Effector CD8-positive, alpha-beta T cell (primary cell): ENCODE measurements around the gene TJP1.

Experiments
- DNase-seq: peaks from one replicate; lab custom pipeline; 2025; lab: John Stamatoyannopoulos, UW
- total RNA-seq, 4 experiments: gene quantifications; one replicate each; lab custom pipeline; 2026; lab: John Stamatoyannopoulos, UW

Gene TJP1
- total RNA-seq: 0 to 2.4 (median 0.41) reads per million in 4 experiments

DNA sequence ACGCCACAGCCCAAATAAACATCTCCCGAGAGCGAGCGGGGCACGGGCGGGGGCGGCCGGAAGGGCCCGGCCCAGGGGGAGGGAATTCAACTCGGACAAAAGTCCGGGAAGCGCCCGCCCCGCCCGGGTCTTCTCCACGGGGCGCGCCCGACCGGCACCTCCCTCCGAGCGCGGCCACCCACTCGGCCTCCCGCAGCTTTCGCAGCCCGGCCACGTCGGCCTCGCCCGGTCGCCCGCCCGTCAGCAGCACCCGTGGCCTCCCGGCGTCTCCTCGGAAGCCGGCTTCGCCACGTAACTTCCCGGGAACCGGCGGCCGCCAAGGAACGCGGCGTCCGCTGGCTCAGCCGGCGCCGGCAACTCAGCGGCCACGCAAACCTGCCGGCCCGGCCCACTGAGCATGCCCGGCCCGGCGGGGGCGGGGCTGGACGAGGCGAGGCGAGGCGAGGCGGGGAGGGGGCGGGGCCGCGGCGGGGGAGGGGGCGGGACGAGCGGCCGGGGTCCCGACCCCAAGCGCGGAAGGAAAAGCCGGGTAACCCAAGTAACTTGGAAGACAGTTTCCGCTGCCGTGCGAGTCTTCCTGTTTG lies at the start of gene TJP1:
Gene TJP1, minus strand, starts transcription at position 369 of the 584 bp plus-strand sequence. CDS start 440 bp downstream, outside the sequence.
- DNase-seq: no peak

DNA sequence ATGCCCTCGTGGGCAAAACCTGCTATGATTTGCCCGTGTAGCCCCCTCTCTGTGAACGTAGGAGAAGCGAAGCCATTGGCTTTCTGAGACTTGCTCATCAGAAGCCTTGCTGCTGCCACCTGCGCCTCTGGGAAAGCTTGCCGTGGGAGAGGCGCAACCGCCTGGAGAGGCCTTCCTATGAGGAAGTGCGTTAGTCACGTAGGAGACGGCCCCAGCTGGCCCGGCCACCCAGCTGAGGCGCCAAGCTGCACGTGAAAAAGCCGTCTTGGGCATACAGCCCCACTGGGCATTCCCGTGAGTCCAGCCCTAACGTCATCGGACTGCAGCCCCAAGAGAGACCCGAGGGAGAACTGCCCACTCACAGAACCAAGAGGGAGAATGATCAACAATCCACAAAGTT lies 49.1 kb upstream of the TJP1 start:
- DNase-seq: no peak

DNA sequence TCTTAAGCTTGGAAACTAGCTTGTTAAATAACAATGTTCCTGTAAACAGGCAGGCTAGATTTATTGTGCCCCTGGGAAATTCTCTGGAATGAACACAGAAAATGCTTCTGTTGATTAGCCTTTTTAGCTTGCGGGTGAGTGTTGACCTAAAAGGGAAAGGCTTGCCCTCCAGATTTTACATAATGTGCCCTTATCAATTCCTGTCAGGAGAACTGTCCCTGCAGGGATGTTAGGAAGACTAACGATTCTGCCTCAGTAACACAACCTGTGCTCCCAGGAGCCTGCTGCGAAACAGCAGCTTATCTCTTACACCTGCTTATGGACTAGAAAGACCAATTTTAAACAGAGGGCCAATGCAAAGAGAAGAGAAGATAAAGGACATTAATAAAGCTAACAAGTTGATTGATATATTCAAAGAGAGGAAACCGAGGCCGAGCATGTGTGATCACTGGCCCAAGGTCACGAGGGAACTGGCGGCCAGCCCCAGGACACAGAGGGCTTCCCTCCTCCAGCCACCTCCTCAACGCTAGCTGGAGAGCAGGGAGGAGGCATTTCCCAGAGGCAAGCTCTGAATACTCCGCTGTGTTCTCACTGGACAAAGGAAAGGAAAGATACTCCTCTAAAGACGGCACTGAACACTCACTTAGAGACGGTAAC lies 48.4 kb upstream of the TJP1 start:
- DNase-seq: no peak

DNA sequence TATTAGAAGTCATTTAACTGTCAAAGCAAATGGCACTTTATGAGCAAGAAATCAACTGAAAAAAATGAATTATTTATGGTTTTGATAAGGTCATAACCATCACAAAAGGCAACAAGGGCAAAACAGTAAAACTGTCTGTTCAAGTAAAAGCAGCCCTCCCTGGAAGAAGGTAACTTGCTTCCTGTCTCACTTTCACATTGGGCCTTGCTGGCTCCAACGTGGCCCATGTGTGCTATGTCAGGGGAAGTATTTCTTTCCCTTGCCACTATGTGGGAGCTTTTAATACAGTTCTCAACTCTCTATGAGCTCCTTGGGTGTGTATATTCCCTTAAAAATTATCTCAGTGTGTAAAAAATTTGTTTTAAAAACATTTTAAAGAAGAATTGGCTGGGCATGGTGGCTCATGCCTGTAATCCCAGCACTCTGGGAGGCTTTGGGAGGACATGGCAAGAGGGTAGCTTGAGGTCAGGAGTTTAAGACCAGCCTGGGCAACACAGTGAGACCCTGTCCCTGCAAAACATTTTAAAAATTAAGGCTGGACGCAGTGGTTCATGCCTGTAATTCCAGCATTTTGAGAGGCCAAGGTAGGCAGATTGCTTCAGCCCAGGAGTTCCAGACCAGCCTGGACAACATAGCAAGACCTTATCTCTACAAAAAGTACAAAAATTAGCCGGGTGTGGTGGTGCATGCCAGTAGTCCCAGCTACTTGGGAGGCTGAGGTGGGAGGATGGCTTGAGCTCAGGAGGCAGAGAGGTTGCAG lies 45.2 kb upstream of the TJP1 start:
- DNase-seq: no peak

DNA sequence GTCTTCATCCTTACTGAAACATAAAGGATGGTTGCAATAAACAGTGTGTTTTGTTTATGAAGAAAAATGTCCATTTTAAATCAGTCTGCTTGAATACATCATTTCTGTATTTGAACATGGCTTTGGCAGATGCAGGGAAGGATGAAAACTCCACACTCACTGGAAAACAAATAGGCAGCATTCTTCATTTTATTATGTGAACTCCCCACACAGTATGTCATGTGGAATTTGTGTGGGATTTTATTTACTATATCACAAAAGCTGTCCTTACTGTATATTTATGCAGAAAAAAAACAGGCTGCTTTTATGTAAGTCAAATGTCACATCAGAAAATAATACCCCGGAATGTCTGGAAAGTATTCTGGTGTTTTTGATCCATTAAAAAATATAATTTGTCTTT lies 44.1 kb upstream of the TJP1 start:
- no peak for DNase-seq

DNA sequence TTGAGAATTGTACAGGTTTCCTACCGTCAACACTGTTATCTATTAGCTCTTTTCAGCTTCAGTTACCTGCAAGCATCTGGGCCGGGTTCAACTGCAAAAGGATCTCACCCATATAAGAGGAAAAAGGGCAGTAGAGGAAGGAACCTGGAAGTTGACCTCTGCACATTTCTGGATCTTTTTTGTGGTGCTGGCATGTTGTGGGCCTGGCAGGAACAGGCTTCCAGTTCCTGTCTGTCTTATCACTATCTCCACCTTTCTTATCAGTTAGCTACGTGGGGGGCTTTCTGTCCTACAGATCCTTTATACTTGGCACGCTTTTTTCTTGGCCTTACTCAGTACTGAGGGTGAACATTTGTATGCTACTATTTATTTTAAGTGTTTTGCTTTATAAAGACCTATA lies 42.2 kb upstream of the TJP1 start:
- DNase-seq: no peak

DNA sequence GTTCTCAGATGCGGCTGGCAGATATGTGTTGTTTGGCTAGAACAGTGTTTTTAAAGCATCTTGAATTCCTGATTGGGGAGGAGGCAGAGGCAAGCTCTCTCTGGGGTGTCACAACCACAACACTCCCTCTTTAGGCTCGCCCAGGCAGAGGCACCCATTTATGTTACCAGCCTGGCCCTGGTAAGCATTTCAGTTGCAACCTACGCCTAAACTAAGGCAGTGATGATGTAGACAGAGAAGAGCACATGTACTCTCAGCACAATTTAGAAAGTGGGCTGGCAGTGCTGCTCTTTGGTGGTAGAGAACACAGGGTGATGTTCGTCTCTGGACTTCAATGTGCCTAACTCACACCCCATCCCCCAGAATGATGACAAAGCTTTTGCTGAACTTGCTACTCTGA lies 41.2 kb upstream of the TJP1 start:
- DNase-seq: no peak

DNA sequence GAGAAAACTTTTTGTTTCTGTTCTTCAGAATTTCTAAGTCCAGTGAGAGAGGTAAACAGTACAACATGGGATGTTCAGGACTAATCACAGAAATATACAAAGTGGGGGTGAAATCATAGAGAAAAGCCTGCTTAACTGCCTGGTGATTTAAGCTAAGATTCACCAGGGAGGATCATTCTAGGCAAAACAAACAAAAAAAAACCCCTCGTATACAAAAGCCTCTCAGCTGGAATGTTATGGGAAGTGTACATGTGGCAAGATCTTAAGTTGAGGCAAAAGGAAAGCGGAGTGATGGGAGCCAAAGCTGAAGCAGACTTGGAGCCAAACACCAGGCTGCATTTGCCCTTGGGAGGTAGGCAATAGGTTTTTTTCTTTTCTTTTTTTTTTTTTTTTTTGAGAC lies 40.0 kb upstream of the TJP1 start:
- DNase-seq: no peak

DNA sequence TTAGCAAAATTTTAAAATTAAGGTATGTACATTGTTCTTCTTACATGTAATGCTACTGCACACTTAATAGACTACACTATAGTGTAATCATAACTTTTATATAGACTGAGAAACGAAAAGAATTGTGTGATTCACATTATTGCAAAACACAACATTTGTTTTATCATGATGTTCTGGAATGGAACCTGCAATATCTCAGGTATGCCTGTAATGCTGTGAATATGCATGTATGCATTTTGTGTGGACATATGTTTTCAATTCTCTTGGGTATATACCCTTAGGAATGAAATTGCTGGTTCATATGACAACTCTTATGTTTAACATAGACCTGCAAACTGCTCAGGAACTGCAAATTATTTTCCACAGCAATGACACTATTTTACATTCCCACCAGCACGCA lies 38.6 kb upstream of the TJP1 start:
- DNase-seq: no peak

DNA sequence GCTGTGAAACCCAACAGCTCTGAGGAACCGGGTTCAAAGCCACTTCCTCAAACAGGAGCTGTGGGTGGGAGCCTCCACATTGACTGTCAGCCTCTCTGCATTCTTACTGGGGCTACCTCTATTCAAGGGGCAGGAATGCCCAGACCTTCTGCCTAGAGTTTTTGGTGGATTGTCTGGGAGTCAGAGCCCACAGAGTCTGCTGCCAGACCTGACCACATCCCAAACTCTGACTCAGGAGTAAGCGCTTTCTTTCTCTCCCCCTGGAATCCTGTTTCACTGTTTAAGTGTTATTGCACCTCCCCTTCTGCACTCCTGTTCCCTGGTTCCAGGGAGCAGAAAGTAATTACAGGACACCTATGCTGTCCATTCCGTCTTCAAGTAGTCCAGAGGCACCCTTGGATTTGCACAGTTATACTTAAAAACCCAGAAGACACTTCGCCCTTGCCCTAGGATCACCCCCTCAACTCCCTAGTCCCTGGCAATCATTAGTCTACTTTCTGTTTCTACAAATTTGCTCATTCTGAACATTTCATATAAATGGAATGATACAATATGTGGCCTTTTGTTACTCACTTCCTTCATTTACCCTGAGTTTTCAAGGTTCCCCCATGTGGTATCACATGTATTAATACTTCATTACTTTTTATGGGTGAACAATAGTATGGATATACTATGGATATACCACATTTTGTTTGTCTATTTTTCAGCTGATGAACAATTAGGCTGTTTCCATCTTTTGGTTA lies 37.9 kb upstream of the TJP1 start:
- DNase-seq: no peak

DNA sequence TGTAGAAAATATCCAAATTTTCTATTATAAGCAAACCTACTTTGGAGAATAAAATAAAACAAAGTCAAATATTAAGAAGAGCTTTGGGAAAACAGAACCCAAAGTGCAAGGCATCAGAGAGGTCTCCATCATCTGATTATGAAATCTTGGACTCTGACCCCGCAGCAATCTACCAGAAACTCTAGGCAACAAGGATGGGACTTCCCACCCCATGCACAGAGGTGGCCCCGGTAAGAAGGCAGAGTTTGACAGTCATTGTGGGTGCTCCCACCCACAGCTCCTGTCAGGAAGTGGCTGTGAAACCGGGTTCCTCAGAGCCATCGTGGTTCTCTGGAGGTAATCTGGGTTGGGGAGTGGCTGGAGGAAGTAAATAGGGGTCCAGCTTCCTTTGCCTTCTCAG lies 37.0 kb upstream of the TJP1 start:
- DNase-seq: no peak

DNA sequence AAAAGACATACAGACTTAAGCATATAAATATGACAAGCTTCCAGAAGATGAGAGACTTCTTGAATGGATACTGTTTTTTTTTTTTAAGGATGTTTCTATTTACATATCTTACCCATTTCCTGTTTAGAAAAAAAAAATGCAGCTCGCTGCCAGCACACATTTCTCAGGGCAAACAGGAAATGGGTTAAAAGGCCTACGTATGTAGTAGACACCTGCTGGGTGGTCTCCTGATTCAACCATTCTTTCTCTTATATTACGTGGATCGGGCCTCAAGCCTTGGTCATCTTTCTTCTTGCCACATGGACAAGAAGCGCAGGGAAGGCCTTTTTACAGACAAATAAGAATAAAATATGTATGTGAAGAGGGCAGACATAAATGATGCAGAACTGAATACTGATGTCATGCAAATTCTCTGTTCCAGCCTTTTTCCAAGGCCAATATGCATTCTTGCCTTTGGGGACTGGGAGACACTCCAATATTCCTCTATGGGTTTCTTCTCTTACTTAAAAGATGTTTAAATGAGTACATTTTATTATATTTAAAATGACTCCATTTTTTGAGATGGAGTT lies 35.0 kb upstream of the TJP1 start:
- no peak for DNase-seq

DNA sequence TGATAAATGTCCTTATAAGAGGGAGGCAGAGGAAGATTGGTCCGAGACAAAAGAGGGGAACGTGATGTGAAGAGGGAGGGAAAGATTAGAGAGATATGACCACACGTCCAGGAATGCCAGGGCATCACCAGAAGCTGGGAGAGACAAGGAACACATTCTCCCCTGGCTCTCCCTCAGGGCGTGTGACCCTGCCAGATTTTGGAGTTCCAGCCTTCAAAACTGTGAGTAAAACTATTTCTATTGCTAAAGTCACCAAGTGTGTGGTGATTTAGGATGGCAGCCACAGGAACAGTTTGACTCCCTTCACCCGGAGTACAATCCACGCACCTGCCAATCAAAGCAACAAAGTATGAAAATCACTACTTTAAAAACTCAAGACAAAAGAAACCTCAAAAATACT lies 32.1 kb upstream of the TJP1 start:
- no peak for DNase-seq

DNA sequence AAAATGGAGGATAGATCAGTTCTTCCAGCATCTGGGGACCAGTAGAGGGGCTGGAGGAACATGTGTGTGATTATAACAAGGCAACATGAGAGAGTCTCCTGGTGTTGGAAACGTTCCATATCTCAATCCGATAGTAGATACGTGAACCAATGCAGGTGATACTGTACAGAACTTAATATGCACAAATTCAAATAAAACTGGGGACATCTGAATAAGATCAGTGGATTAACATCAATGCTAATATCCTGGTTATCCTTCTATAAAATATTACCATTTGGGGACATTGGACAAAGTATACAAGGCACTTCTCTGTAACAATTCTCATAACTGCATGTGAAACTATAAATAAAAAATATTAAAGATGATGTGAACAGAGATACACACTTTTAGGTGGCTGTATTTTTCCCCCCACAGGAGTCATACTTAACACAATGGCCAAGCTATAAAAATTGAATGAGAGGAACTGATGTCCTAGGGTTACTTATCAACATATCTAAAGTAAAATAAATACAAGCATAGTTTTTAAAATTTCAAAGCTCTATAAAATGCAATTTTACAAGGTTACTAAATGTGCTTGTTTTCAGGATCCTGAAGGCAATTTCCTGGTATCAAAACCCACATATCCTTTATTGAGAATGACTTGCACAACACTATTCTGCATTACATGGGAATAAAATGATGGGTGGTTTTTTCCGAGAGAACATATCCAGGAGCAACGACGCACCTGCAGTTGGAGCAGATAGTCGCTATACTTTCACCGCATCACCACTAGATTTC lies 31.1 kb upstream of the TJP1 start:
- DNase-seq: no peak

DNA sequence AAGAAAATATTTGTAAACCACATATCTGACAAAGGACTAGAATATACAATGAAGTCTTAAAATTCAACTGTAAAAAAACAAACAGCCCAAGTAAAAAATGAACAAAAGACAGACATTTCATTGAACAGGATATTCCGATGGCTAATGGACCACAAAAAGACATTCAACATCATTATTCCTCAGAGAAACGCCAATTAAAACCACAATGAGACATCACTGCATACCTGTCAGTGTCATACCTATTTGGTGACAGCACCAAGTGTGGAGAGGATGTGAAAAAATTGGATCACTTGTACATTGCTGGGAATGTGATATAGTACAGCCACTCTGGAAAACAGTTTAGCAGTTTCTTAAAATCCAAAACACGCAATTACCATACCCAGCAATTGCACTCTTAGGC lies 29.9 kb upstream of the TJP1 start:
- no peak for DNase-seq

DNA sequence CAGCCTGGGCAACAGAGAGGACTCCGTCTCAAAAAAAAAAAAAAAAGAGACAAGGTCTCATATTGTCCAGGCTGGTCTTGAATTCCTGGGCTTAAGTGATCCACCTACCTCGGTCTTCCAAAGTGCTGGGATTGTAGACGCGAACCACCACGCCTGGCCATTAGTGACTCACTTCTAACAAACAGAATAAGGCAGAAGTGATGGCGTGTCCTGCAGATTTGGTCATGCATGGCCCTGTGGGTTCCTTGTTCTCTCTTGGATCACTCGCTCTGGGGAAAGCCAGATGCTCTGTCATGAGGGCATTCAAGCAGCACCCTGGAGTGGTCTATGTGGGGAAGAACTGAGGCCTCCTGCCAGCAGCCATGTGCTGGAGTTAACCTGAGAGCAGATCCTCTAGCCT lies 27.4 kb upstream of the TJP1 start:
- no peak for DNase-seq

DNA sequence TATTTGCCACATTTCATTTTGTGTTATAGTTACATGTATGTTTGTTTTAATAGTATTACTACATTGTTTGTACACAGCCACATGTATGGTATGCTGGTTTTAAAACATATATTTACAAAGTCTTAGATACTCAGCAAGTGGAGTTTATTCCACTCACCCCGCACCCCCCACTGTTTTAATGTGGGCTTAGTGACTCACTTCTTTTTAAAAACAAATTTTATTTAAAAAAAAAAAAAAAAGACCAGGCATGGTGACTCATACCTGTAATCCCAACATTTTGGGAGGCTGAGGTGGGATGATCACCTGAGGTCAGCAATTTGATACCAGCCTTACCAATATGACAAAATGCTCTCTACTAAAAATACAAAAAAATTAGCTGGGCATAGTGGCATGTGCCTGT lies 26.9 kb upstream of the TJP1 start:
- DNase-seq: no peak

DNA sequence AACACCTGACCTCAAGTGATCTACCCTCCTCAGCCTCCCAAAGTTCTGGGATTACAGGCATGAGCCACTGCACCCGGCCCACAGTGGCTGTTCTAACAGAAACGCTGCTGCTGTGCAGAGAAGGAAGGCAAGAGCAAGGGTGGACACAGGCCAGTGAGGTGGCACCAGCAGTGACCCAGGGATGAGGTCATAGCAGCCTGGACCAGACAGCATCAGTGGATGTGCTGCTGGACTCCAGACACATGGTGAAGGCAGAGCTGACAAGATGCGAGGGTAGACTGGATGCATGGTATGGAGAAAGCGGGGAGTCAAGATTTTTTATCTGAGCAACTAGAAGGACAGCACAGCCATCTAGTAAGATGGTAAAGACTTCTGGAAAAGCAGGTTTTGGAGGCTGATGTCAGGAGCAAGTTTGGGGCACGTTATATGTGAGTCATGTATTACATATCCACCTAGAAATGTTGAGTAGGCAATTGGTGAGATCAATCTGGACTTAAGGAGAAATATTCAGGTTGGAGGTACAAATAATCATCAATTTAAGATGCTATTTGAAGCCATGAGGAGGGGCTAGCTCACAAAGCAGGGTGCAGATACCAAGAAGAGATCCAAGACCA lies 22.1 kb upstream of the TJP1 start:
- DNase-seq: no peak

DNA sequence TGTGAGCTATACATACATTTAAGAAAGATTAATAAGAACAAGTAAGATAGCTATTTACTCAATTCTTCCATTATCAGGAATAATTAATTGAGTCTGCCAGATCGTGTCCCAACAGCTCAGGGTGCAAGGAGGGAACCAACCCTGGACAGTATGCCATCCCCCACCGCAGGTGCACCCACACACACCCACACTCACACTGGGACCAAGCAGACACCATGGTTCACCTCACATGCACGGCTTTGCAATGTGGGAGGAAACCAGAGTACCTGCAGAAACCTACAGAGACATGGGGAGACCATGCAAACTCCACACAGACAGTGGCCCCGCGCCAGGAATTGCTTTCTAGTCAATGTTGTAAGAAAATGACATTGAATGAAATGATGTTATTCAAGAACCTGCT lies 20.0 kb upstream of the TJP1 start:
- no peak for DNase-seq

DNA sequence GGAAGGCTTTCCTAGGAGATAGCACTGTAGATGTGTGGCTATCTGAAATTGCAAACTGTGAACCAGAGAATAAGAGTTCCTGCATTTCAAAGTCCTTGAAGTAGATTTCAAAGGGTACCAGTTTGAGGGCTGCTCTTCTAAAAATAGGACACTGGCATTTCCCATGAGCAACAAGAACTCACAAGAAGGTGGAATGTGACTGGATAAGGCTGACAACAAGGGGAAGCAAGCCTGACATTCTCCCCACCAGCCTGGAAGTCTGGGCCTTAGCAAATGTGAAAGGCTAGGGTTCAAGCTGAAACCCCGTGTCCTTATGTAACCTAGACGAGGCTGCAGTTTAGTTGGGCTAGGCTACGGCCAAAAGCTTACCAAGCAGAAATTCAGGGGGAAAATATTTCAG lies 18.7 kb upstream of the TJP1 start:
- DNase-seq: no peak

DNA sequence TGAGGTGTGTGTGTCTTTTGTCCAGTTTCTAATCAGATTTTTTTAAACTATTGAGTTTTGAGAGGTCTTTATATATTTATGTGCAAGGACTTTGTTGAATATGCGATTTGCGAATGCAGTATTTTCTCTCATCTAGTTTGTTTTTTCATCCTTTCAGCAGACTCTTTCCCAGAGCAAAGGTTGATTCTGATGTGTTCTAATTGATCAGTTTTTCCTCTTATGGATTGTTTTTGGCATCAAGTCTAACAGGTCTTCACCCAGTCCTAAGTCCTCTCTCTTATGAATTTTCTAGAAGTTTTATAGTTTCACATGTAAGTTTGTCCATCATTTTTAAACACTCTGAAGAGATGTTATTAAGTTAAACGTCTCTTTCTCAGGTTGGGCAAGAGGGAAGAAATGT lies 17.8 kb upstream of the TJP1 start:
- DNase-seq: no peak
